Measurements from ENCODE around the gene SLC22A8. TPM values are rescaled to one million over a fixed set of nuclear protein-coding genes. Genes with fewer than 3 reads are reported as not detected.

The SLC22A8 gene
- total and polyA plus RNA-seq, 2 experiments from 2014 or later: not detected

- Histone ChIP-seq H3K79me2 (replicated peaks; ENCODE audit: insufficient read depth) (no peaks in the 10 kb centered on the region), H3K9me2 (ENCODE audit: insufficient read depth) (no peaks in the 10 kb centered on the region), H4K20me1 (replicated peaks; ENCODE audit: insufficient read depth) (no peaks in the 10 kb centered on the region), H3K4me2 (no peak overlapping the region), H2AFZ (no peak overlapping the region), H3F3A (replicated peaks; ENCODE audit: low read depth) (no peaks in the 10 kb centered on the region), H3K4me3 (no peak overlapping the region), H3K36me3 (ENCODE audit: insufficient read depth) (no peaks in the 10 kb centered on the region), H3K27ac (ENCODE audit: low read depth) (no peak overlapping the region), H3K4me1 (ENCODE audit: insufficient read depth) (peaks cover 4% of the 10 kb centered on the region; the same call in 1 of the 2 replicates), H3K27me3 (ENCODE audit: insufficient read depth) (no peaks in the 10 kb centered on the region; the same call in 1 of the 2 replicates)
- TF ChIP-seq NANOG (IDR thresholded peaks at IDR 0.05; ENCODE audit: borderline replicate concordance) (no peak), EZH2phosphoT487 (IDR thresholded peaks at IDR 0.05; ENCODE audit: unreplicated experiment) (no peak), ZNF462 (CRISPR knock-in tag; IDR thresholded peaks at IDR 0.05) (no peak), ETS1 (IDR thresholded peaks at IDR 0.05) (no peak), ZNF114 (CRISPR knock-in tag; IDR thresholded peaks at IDR 0.05) (no peak), EZH2 (IDR thresholded peaks at IDR 0.05; ENCODE audit: low read depth, unreplicated experiment) (no peak)
- TF ChIP-seq, protein P1, sequence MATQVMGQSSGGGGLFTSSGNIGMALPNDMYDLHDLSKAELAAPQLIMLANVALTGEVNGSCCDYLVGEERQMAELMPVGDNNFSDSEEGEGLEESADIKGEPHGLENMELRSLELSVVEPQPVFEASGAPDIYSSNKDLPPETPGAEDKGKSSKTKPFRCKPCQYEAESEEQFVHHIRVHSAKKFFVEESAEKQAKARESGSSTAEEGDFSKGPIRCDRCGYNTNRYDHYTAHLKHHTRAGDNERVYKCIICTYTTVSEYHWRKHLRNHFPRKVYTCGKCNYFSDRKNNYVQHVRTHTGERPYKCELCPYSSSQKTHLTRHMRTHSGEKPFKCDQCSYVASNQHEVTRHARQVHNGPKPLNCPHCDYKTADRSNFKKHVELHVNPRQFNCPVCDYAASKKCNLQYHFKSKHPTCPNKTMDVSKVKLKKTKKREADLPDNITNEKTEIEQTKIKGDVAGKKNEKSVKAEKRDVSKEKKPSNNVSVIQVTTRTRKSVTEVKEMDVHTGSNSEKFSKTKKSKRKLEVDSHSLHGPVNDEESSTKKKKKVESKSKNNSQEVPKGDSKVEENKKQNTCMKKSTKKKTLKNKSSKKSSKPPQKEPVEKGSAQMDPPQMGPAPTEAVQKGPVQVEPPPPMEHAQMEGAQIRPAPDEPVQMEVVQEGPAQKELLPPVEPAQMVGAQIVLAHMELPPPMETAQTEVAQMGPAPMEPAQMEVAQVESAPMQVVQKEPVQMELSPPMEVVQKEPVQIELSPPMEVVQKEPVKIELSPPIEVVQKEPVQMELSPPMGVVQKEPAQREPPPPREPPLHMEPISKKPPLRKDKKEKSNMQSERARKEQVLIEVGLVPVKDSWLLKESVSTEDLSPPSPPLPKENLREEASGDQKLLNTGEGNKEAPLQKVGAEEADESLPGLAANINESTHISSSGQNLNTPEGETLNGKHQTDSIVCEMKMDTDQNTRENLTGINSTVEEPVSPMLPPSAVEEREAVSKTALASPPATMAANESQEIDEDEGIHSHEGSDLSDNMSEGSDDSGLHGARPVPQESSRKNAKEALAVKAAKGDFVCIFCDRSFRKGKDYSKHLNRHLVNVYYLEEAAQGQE (IDR thresholded peaks at IDR 0.05; ENCODE audit: unreplicated experiment): no peak
- H3K27me3 Mint-ChIP-seq (ENCODE audit: insufficient read depth, low read depth, poor library complexity): peaks cover 11% of the 10 kb centered on the region
- ATAC-seq: no peak
- H3K27ac Mint-ChIP-seq: no peak overlapping the region
- DNase-seq (ENCODE audit: low spot score): no peak
- H3K4me1 Mint-ChIP-seq: peaks cover 13% of the 10 kb centered on the region
- H3K4me3 Mint-ChIP-seq: no peak overlapping the region
- H3K9me3 Mint-ChIP-seq: peaks cover 12% of the 10 kb centered on the region
- no peaks in the 10 kb centered on the region; the same call in 2 of the 3 replicates for H3K36me3 Mint-ChIP-seq (ENCODE audit: low read depth)
These were observed 6.8 kb upstream of the SLC22A8 start for GRCh38 chr11:63022441-63022840.

Measured in GM23338 (cell line).